ENCODE measurements around the gene SPRED2.

Gene SPRED2

GRCh38 chr2:65382776-65383357, 49.5 kb downstream of the SPRED2 start:
- peak; percentile 94 for DNase-seq

- no peak for DNase-seq
Measured at GRCh38 chr2:65382323-65382722, 50.1 kb downstream of the SPRED2 start.

- no peak for DNase-seq
Measured at GRCh38 chr2:65381607-65382051, 50.8 kb downstream of the SPRED2 start.

DNA sequence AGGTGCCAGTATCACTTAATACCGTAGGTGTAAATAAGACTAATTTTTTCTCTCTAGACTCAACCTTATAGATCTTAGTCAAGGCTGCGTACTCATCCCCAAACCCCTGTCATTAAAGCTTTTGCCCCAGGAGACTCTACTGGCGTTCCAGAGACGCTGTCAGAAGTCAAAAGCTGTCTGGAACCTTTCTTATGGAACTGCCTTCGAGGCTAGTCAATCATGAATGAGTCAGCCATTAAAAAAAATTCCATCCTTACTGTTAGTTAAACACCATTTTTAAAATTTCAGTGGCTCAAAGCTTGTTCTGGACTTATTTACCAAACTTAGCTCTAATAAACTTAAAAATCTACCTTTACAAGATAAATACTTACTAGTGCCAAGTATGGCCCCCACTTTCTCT, 52.1 kb downstream of the SPRED2 start:
- DNase-seq, result no peak

- DNase-seq, result no peak
Measured at GRCh38 chr2:65379721-65380171, 52.7 kb downstream of the SPRED2 start.

GRCh38 chr2:65379223-65379622, 53.2 kb downstream of the SPRED2 start:
- DNase-seq, result no peak

- DNase-seq, result no peak
Measured at GRCh38 chr2:65378290-65378689, 54.1 kb downstream of the SPRED2 start.

- DNase-seq, result peak; percentile 60
Measured at GRCh38 chr2:65377556-65378192, 54.7 kb downstream of the SPRED2 start.

DNA sequence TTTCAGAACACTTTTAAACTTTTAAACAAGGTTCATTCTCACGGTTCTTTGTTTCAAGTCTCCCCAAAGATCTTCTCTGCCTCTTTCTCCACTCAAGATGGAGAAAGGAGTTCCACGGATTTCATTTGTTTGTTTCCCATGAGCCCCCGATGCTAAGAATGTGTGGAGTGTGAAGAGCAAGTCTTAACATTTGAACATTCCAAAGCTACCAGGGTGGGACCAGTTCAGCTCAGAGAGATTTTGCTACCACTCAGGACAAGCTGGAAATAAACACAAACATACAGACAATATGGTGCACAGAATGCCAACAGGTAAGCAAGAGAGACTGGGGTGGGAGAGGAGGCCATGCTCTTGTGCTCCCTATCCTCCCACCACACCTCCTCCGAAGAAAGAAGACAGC, 56.7 kb downstream of the SPRED2 start:
- no peak for DNase-seq

GRCh38 chr2:65374999-65375398, 57.4 kb downstream of the SPRED2 start:
- no peak for DNase-seq

- no peak for DNase-seq
Measured at GRCh38 chr2:65374575-65374974, 57.8 kb downstream of the SPRED2 start.

DNA sequence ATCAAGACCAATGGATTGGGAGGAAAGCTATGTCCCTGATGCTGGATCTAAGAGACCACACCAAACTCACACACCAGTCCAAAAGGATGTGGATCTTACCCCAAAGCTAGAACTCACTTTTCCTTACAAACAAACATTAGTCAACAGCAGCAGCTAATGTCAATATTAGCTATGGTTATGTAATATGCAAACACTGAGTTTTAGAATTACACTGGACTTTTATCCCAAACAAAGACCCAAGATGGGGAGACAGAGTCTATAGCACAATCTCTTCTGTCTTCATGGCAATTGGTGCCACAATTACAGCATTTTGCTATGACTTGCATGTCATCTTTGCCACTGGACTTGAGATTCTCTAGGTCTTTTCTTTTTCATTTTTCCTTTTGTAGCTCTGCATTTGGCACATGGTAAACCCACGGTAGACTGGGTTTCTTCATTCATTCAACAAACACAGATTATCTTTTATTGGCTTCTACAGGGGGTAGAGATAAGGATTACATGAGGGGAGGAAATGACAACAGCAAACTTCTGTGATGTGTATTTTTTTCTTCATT, 59.0 kb downstream of the SPRED2 start:
- DNase-seq, result no peak

GRCh38 chr2:65372619-65373018, 59.8 kb downstream of the SPRED2 start:
- DNase-seq, result no peak

GRCh38 chr2:65371074-65371434, 61.3 kb downstream of the SPRED2 start:
- no peak for DNase-seq

- no peak for DNase-seq
Measured at GRCh38 chr2:65370387-65371073, 61.9 kb downstream of the SPRED2 start.

- no peak for DNase-seq
Measured at GRCh38 chr2:65369980-65370379, 62.4 kb downstream of the SPRED2 start.

GRCh38 chr2:65369574-65369973, 62.8 kb downstream of the SPRED2 start:
- no peak for DNase-seq

DNA sequence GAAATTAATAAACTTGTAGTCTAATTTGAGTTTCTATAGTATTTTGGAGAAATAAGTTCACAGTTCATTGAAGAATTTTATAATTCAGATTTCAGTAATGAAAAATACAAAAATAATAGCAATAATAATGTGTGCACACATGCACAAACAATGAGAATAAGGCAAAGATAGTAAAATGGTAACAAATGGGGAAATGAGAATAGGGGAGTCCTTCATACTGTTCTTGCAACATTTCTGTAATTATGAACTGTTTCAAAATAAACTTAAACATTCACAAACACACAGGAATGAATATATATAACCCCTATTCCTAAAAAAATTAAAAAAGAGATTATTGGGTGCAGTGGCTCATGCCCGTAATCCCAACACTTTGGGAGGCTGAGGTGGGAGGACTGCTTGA, 63.9 kb downstream of the SPRED2 start:
- DNase-seq, result no peak

DNA sequence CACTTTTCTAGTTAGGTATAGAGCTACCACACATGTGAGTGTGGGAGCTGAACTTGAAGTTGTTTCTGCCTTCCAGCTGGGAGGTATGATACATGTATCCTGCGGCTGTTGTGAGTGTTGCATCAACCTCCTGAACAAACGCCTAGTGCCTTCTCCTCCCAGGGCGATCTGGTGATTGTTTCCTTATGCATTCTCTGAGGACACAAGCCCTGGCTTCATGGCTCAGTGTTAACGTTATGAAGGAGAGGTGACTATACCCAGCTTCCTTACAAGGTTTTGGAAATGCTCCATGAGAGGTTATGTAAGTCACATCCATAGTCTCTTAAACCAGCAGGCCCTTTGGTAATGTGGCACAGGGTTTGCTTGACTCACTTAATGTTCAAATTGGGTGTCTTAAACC, 64.9 kb downstream of the SPRED2 start:
- DNase-seq, result no peak

DNA sequence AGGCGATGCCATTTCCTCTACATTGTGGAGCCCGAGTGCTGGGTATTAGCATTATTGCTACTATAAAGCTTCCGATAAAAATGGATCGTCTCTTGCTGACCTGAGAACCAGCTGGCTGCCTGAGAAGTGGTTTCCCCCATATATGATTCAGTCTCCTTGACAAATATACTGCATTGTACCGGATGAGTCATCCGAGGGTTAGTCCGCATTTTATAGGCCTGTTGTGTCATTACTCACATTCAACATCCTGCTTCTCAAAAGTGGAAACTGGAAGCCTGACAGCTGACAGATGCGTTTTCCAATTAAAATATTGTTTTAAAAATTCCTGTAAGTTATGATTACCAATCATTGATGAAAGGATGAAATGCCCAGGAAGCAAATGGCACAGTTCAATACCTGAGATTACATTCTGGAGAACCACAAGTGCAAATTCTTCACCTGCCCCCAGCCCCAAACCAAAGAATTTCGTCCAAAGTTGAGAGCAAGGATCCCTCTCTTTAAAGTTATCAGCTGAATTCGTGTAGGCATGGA, 65.7 kb downstream of the SPRED2 start:
- peak; percentile 52 for DNase-seq

- no peak for DNase-seq
Measured at GRCh38 chr2:65364986-65365733, 67.2 kb downstream of the SPRED2 start.

DNA sequence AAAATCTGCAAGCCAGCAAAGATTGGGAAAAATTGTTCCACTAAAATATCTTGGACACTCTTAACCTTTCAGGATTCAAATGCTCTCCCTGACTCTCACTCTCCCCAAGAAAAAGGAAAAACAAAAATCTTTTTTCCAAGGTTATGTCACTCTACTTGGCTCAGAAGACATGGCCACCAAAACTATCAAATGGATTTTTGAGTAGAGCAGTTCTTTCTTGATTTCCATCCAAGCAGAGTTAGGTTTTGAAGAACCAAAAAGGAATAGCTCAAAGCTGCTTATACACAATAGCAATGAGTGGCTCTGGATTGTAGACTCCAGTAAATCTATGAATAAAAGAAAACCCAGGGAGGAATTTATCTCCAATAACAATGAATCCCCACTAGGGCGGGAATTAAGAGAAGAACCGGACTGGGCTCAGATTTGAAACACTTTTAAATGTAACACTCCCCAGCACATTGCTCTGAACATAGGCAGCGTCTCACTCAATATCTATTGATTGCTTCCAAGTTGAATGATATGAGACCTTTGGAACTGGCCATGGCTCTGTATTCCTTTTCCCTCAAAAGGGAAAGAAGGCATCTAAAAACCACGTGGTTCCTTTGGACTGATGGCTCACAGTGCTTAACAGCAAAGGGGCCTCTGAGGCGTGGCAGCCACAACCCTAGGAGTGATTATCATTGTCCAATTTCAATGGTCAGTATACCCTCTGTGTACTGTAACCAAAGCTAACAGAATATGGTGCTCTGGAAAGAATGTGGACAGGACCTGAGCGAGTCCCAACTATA, 68.3 kb downstream of the SPRED2 start:
- no peak for DNase-seq

Data from stimulated activated CD4-positive, alpha-beta T cell treated with anti-CD3 and anti-CD28 coated beads, Interleukin-15, amount 100 ng/mL, for 24 hours (primary cell).